Measurements from ENCODE around the gene ZSCAN23. TPM values are rescaled to one million over a fixed set of nuclear protein-coding genes. Genes with fewer than 3 reads are reported as not detected.

ZSCAN23 gene
- total and polyA plus RNA-seq, 9 of the 15 experiments (the other 6 are each of a cell fraction or from before 2014, with no cell fraction given), result 0.05 to 0.29 (median 0.21) TPM; not detected in 1

DNA sequence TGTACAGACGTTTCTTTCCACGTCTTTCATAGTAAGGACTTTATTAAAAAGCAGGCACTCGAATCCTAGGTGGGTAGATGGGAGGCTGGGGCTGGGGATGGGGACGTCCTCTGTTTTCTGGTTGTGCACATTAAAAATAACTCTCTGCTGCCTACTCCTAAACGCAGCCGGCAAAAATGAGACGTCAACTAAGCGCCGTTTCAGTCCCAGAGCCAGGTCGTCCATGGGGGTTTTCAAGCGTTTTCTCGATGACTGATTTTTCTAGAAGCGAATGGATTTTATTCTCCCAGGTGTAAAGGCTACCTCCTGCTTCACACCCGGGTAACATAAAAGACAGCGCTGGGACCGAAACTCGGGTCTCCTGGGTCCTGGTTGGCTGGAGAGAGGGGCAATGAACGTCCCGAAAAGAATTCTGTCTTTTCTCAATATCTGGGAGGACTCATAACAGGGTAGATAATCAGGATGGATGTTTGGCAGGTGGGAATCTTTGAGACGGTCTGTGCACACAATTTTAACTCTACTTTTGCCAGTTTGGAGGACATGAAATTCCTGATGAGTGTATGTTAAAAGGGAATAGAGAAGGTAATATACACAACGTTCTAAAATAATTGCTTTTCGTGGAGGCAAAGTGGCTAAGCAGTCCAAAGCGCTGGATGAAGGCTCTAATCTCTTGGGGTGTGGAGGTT is 47.1 kb upstream of the ZSCAN23 start (continued):
- TF ChIP-seq, protein P1, sequence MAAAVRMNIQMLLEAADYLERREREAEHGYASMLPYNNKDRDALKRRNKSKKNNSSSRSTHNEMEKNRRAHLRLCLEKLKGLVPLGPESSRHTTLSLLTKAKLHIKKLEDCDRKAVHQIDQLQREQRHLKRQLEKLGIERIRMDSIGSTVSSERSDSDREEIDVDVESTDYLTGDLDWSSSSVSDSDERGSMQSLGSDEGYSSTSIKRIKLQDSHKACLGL (CRISPR knock-in tag; IDR thresholded peaks at IDR 0.05; ENCODE audit: borderline replicate concordance, poor library complexity, severe bottlenecking), result no peak
- TF ChIP-seq HMG20A (CRISPR knock-in tag; conservative IDR thresholded peaks at IDR 0.05) (no peak), ZNF140 (CRISPR knock-in tag; IDR thresholded peaks at IDR 0.05) (no peak), ZNF408 (CRISPR knock-in tag; IDR thresholded peaks at IDR 0.05; ENCODE audit: low read depth) (no peak), CREM (IDR thresholded peaks at IDR 0.05; ENCODE audit: low read depth) (peak; percentile 55), ZNF76 (CRISPR knock-in tag; IDR thresholded peaks at IDR 0.05; ENCODE audit: borderline replicate concordance) (no peak), ZNF444 (CRISPR knock-in tag; IDR thresholded peaks at IDR 0.05) (no peak), POLR2AphosphoS5 (IDR thresholded peaks at IDR 0.05; ENCODE audit: control insufficient read depth, insufficient read depth, low read depth, low read length) (no peak), SETDB1 (IDR thresholded peaks at IDR 0.05; ENCODE audit: low read length) (no peak), SNAPC5 (CRISPR knock-in tag; IDR thresholded peaks at IDR 0.05) (no peak), C11orf30 (IDR thresholded peaks at IDR 0.05; ENCODE audit: low read depth) (no peak), SMAD2 (IDR thresholded peaks at IDR 0.05; ENCODE audit: low read depth, low read length) (no peak), ATF3 (IDR thresholded peaks at IDR 0.05) (no peak), ATF3 (CRISPR knock-in tag; conservative IDR thresholded peaks at IDR 0.05) (peak; percentile 22; the same call in 1 of the 2 replicates), CHD4 (IDR thresholded peaks at IDR 0.05; ENCODE audit: insufficient read depth, insufficient replicate concordance, low read depth, low read length, poor library complexity, severe bottlenecking) (peak; percentile 20), ELF4 (CRISPR knock-in tag; IDR thresholded peaks at IDR 0.05) (no peak), RBBP5 (IDR thresholded peaks at IDR 0.05; ENCODE audit: borderline replicate concordance, insufficient read depth, low read length, poor library complexity, severe bottlenecking) (peak; percentile 46), NR2F6 (CRISPR knock-in tag; IDR thresholded peaks at IDR 0.05) (no peak), KAT8 (IDR thresholded peaks at IDR 0.05; ENCODE audit: low read depth) (no peak; the same call in 1 of the 2 replicates), ZNF124 (CRISPR knock-in tag; IDR thresholded peaks at IDR 0.05) (no peak), CREB1 (IDR thresholded peaks at IDR 0.05) (no peak), CREB1 (CRISPR knock-in tag; IDR thresholded peaks at IDR 0.05) (no peak), CBFB (CRISPR knock-in tag; IDR thresholded peaks at IDR 0.05) (no peak), PHB2 (IDR thresholded peaks at IDR 0.05; ENCODE audit: low read depth) (no peak)
- TF ChIP-seq, protein P2, sequence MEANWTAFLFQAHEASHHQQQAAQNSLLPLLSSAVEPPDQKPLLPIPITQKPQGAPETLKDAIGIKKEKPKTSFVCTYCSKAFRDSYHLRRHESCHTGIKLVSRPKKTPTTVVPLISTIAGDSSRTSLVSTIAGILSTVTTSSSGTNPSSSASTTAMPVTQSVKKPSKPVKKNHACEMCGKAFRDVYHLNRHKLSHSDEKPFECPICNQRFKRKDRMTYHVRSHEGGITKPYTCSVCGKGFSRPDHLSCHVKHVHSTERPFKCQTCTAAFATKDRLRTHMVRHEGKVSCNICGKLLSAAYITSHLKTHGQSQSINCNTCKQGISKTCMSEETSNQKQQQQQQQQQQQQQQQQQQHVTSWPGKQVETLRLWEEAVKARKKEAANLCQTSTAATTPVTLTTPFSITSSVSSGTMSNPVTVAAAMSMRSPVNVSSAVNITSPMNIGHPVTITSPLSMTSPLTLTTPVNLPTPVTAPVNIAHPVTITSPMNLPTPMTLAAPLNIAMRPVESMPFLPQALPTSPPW (CRISPR knock-in tag; IDR thresholded peaks at IDR 0.05), result no peak
- TF ChIP-seq, protein P3, sequence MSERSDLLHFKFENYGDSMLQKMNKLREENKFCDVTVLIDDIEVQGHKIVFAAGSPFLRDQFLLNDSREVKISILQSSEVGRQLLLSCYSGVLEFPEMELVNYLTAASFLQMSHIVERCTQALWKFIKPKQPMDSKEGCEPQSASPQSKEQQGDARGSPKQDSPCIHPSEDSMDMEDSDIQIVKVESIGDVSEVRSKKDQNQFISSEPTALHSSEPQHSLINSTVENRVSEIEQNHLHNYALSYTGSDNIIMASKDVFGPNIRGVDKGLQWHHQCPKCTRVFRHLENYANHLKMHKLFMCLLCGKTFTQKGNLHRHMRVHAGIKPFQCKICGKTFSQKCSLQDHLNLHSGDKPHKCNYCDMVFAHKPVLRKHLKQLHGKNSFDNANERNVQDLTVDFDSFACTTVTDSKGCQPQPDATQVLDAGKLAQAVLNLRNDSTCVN (CRISPR knock-in tag; IDR thresholded peaks at IDR 0.05), result no peak
